Left lung (tissue), 10 donors: ENCODE data around the gene RPS27A. TPM values are rescaled to one million over a fixed set of nuclear protein-coding genes. Genes with fewer than 3 reads are reported as not detected.
"Not testable (repeated sequence)": the region's sequence is repeated elsewhere in the genome, so short reads cannot be mapped to it uniquely, and the experiment has no call there.

Experiments used
- ATAC-seq: fragments of 200-7000 bp; cut with Tn5 transposase; one replicate; pipeline ENCODE4 v1.9.1; 2020; ENCODE audit warnings: moderate library complexity
- DNase-seq, 4 donors: peaks; one replicate each; pipeline ENCODE4 v3.0.0-alpha.2; 2013 to 2020
- H3K27ac ChIP-seq, 2 donors: fragments of 200-600 bp; sonication (generic) in 1 of 2; one replicate each; pipeline versions ENCODE4 v1.5.0 to v1.8.0; 2020 to 2021
- H3K27me3 ChIP-seq, 2 donors: fragments of 200-600 bp; sonication (generic) in 1 of 2; one replicate each; pipeline versions ENCODE4 v1.5.0 to v1.8.0; 2020 to 2021
- H3K36me3 ChIP-seq, 2 donors: fragments of 200-600 bp; sonication (generic) in 1 of 2; one replicate each; pipeline versions ENCODE4 v1.5.0 to v1.8.0; 2020 to 2021
- H3K4me1 ChIP-seq, 2 donors: fragments of 200-600 bp; one replicate each; pipeline ENCODE4 v1.8.0; 2021
- H3K4me3 ChIP-seq, 2 donors: fragments of 200-600 bp; sonication (generic) in 1 of 2; one replicate each; pipeline versions ENCODE4 v1.5.0 to v1.8.0; 2020 to 2021; ENCODE audit warnings: mild to moderate bottlenecking in 1 of 2
- H3K9me3 ChIP-seq, 2 donors: fragments of 200-600 bp; sonication (generic) in 1 of 2; one replicate each; pipeline versions ENCODE4 v1.5.0 to v1.8.0; 2020 to 2021
- CTCF ChIP-seq, 2 donors: fragments of 200-600 bp; sonication (generic) in 1 of 2; IDR thresholded peaks; one replicate each; pipeline versions ENCODE4 v1.5.0 to v1.8.0; 2021; ENCODE audit warnings: antibody characterized with exemption in 2 of 2
- intact Hi-C, 2 donors: fragments of 100-400 bp; cut with DNase I; formaldehyde crosslinking; loops; one replicate each; pipeline versions ENCODE4 v1.11.2 to v1.14.2; 2022
- polyA plus RNA-seq, 6 donors: library from polyadenylated mRNA; unstranded; fragments of 120-200 nt; gene quantifications; one replicate each; pipeline ENCODE4 v1.2.1, GENCODE V29; 2013; ENCODE audit not compliant: insufficient read length in 6 of 6
- total RNA-seq, 2 donors: library from RNA; stranded (reverse); fragmentation: NEBNext Ultra II Directional; extraction: Animal tissue kit (Norgen Biotek cat#: 25700); gene quantifications; one replicate each; pipeline ENCODE4 v1.2.1, GENCODE V29; 2021
- donor health status: DM: no; HTN: yes; CAD: no.
- donor health status: DM: no; HTN: no; CAD: no.

The RPS27A gene
- total and polyA plus RNA-seq, 8 donors = 703 to 2,515 (median 2,288) TPM

GRCh38 chr2:55252832-55253231 lies 20.3 kb downstream of the RPS27A start:
- H3K36me3 ChIP-seq = peaks cover 0 to 76% of the 10 kb centered on the region in 2 donors

GRCh38 chr2:55259586-55259985 lies 27.1 kb downstream of the RPS27A start:
- H3K9me3 ChIP-seq, DNase-seq, H3K4me3 ChIP-seq, intact Hi-C loops, H3K27ac ChIP-seq, H3K27me3 ChIP-seq, H3K4me1 ChIP-seq, ATAC-seq: not testable (repeated sequence)
- H3K36me3 ChIP-seq = peaks cover 0 to 90% of the 10 kb centered on the region in 2 donors

More at GRCh38 chr2:55252832-55253231, 20.3 kb downstream of the RPS27A start:
- Histone ChIP-seq H3K4me1 (no peaks in the 10 kb centered on the region), H3K27me3 (no peaks in the 10 kb centered on the region), H3K4me3 (no peak overlapping the region), H3K27ac (no peak overlapping the region), H3K9me3 (no peaks in the 10 kb centered on the region)
- DNase-seq = no peak
- ATAC-seq = no peak
- intact Hi-C loops = no loop called here
- TF ChIP-seq CTCF (IDR thresholded peaks at IDR 0.05) = no peak

GRCh38 chr2:55268288-55268906 lies 35.9 kb downstream of the RPS27A start:
- H3K27me3 ChIP-seq = no peaks in the 10 kb centered on the region
- intact Hi-C loops = no loop called here
- H3K27ac ChIP-seq = peak overlapping the region; percentile 84 to 90
- peaks cover 0 to 35% of the 10 kb centered on the region in 2 donors for H3K36me3 ChIP-seq
- no peaks in the 10 kb centered on the region for H3K9me3 ChIP-seq
- ATAC-seq (peak; percentile 24), DNase-seq (no peak)
- peaks cover 0 to 17% of the 10 kb centered on the region in 2 donors for H3K4me1 ChIP-seq
- H3K4me3 ChIP-seq = peak overlapping the region; percentile 73 to 83
- TF ChIP-seq CTCF (IDR thresholded peaks at IDR 0.05) = no peak

GRCh38 chr2:55268907-55269644 lies 36.6 kb downstream of the RPS27A start, which contains the start of gene MTIF2:
MTIF2 (minus strand) TSS chr2:55269231; CDS start chr2:55263858, 5,373 bp downstream.
- Histone ChIP-seq H3K4me1 (peaks cover 0 to 17% of the 10 kb centered on the region in 2 donors), H3K4me3 (peak within 1 kb of the TSS; percentile 73 to 83), H3K27me3 (no peaks in the 10 kb centered on the region), H3K9me3 (no peaks in the 10 kb centered on the region), H3K27ac (peak within 1 kb of the TSS; percentile 84 to 90), H3K36me3 (peaks cover 0 to 28% of the 10 kb centered on the region in 2 donors)
- ATAC-seq = peak; percentile 99
- DNase-seq = peak; percentile 89 to 98 (median 96)
- TF ChIP-seq CTCF (IDR thresholded peaks at IDR 0.05) = peak in 1 of 2 donors; percentile 14
- intact Hi-C loops = no loop called here

GRCh38 chr2:55269645-55269990 lies 37.1 kb downstream of the RPS27A start:
- peaks cover 0 to 17% of the 10 kb centered on the region in 2 donors for H3K4me1 ChIP-seq
- intact Hi-C loops = no loop called here
- peaks cover 0 to 22% of the 10 kb centered on the region in 2 donors for H3K36me3 ChIP-seq
- H3K27me3 ChIP-seq = no peaks in the 10 kb centered on the region
- no peak for DNase-seq
- H3K4me3 ChIP-seq = peak overlapping the region; percentile 73 to 83
- TF ChIP-seq CTCF (IDR thresholded peaks at IDR 0.05) = no peak
- no peaks in the 10 kb centered on the region for H3K9me3 ChIP-seq
- H3K27ac ChIP-seq = peak overlapping the region; percentile 84 to 90
- ATAC-seq = peak; percentile 21

GRCh38 chr2:55274346-55274745 lies 41.9 kb downstream of the RPS27A start:
- H3K27ac ChIP-seq, H3K36me3 ChIP-seq, ATAC-seq, DNase-seq, H3K4me3 ChIP-seq, intact Hi-C loops, H3K4me1 ChIP-seq, H3K9me3 ChIP-seq, H3K27me3 ChIP-seq: not testable (repeated sequence)
